ENCODE data around the gene NT5E.

DNA sequence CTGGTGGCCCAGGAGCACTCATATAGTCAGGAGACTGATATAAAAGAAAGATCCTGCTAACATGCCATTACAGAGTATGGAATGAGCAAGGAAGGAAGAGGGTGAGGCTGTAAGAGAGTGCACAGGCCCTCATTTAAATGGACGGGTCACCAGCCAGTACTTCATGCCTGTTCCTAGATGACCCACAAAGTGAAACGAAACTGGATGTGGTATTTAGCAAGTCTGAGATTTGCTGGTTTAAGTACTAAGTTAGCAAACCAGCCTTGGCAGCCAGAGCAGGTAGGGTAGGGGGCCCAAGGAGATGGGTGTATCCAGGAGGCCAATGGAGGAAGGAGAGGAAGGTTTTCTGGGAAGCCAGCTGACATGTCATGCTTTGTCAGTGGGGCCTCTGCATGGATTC is 15.9 kb downstream of the NT5E start:
- TF ChIP-seq, protein P1, sequence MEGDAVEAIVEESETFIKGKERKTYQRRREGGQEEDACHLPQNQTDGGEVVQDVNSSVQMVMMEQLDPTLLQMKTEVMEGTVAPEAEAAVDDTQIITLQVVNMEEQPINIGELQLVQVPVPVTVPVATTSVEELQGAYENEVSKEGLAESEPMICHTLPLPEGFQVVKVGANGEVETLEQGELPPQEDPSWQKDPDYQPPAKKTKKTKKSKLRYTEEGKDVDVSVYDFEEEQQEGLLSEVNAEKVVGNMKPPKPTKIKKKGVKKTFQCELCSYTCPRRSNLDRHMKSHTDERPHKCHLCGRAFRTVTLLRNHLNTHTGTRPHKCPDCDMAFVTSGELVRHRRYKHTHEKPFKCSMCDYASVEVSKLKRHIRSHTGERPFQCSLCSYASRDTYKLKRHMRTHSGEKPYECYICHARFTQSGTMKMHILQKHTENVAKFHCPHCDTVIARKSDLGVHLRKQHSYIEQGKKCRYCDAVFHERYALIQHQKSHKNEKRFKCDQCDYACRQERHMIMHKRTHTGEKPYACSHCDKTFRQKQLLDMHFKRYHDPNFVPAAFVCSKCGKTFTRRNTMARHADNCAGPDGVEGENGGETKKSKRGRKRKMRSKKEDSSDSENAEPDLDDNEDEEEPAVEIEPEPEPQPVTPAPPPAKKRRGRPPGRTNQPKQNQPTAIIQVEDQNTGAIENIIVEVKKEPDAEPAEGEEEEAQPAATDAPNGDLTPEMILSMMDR (IDR thresholded peaks at IDR 0.05) = no peak
- no peak for TF ChIP-seq POLR2A (IDR thresholded peaks at IDR 0.05)

All from prostate gland (tissue), 2 donors.